Esophagus squamous epithelium (tissue), 4 donors: ENCODE data around the gene RNGTT.

ENCODE experiments used
- CTCF ChIP-seq, 6 experiments: fragments of 450-650 bp in 4 of 6; fragments of 200-600 bp in 2 of 6; sonication (generic) in 2 of 6; IDR thresholded peaks; one replicate each; pipeline ENCODE4 v1.5.1; 2016 to 2019; ENCODE audit warnings: antibody characterized with exemption in 6 of 6, mild to moderate bottlenecking in 4 of 6, moderate library complexity in 4 of 6
- POLR2A ChIP-seq, 4 donors: fragments of 450-650 bp; IDR thresholded peaks; one replicate each; pipeline ENCODE4 v1.6.1; 2017; ENCODE audit warnings: antibody characterized with exemption in 4 of 4, mild to moderate bottlenecking in 4 of 4, moderate library complexity in 3 of 4

GRCh38 chr6:88882536-88882935 lies 80.9 kb downstream of the RNGTT start:
- no peak for TF ChIP-seq CTCF (IDR thresholded peaks at IDR 0.05)
- TF ChIP-seq POLR2A (IDR thresholded peaks at IDR 0.05), result no peak
